Activated CD4-positive, alpha-beta T cell treated with anti-CD3 and anti-CD28 coated beads, Interleukin-2, amount 50 U/mL, for 4 hours (primary cell): ENCODE data around the gene ARHGAP26.

Experiments
- DNase-seq, 2 experiments: peaks; one replicate each; pipeline ENCODE4 v3.0.0-alpha.2; 2020

Gene ARHGAP26

DNA sequence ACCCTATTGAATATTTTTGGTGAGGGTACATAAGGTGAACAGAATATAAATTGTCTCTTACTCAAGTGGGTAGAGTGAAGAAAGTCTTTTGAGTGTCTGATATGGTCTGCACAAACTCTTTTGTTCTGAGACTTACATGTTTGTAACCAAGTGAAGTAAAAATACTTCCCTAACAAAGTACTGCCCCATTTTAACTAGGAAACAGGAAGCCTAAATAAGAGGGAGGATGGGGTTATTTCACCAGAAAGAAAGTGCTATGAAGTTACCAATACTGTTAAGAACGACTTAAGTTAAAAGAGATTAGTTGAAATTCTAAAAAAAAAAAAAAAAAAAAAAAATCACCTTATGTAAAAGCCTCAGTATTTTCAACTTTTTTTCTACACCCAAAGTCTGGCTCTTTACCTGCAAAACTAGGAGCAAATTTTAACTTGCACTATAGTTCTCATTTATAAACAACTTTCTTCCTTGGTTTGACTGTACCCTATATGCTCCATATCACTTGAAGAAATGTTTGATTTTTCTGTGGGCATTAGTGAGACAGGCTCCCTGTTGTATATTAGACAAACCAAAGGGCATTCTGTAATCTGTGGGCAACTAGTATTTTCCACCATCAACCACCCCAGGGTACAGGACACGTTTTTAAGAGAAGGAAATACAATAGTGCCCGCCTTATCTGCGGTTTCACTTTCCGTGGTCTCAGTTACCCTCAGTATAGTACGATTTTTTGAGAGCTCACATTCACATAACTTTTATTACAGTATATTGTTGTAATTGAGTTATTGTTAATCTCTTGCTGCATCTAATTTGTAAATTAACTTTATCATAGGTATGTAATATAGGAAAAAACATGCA lies 505.6 kb downstream of the ARHGAP26 start:
- no peak for DNase-seq

- no peak for DNase-seq
Measured at GRCh38 chr5:143277536-143277935, 507.4 kb downstream of the ARHGAP26 start.
